ENCODE measurements around the gene CARD16. TPM values are rescaled to one million over a fixed set of nuclear protein-coding genes. Genes with fewer than 3 reads are reported as not detected.
A peak's percentile ranks its signal among the peaks of the same experiment; 100 is the strongest.
"Not testable (repeated sequence)": the region's sequence is repeated elsewhere in the genome, so short reads cannot be mapped to it uniquely, and the experiment has no call there.

Gene CARD16
- total RNA-seq, 1 experiment from 2014 or later = 14.4 TPM

GRCh38 chr11:105071089-105071732 is 26.1 kb upstream of the CARD16 start:
- no peak for TF ChIP-seq CTCF (IDR thresholded peaks at IDR 0.05; ENCODE audit: unreplicated experiment)
- no peaks in the 10 kb centered on the region for H3K27me3 Mint-ChIP-seq (ENCODE audit: insufficient read depth, unreplicated experiment)
- ChIA-PET CTCF (no interaction called here), POLR2A (interaction anchor here (0.6 to 1.1 kb wide), 4 partner anchors 37 to 163 kb away, joined by 3 read pairs; no protein-coding TSS in a partner anchor)
- no peaks in the 10 kb centered on the region for H3K36me3 Mint-ChIP-seq (ENCODE audit: insufficient read depth, unreplicated experiment)
- H3K27ac Mint-ChIP-seq (ENCODE audit: low read depth, unreplicated experiment) = peak overlapping the region; percentile 75
- DNase-seq (ENCODE audit: unreplicated experiment) = peak; percentile 52
- intact Hi-C loops (cut with micrococcal nuclease) = no loop called here
- peak overlapping the region; percentile 35 for H3K4me3 Mint-ChIP-seq (ENCODE audit: unreplicated experiment)
- peaks cover 19% of the 10 kb centered on the region for H3K4me1 Mint-ChIP-seq (ENCODE audit: insufficient read depth, unreplicated experiment)
- H3K9me3 Mint-ChIP-seq (ENCODE audit: unreplicated experiment) = no peaks in the 10 kb centered on the region
- BruUV-seq (replicated peaks) = TSS peak; percentile 45

GRCh38 chr11:105070306-105070705 is 25.2 kb upstream of the CARD16 start:
- no peaks in the 10 kb centered on the region for H3K9me3 Mint-ChIP-seq (ENCODE audit: unreplicated experiment)
- CTCF ChIA-PET = no interaction called here
- POLR2A ChIA-PET = interaction anchor here (0.9 kb wide), 1 partner anchor 27 kb away, joined by 3 read pairs; no protein-coding TSS in a partner anchor
- no TSS peak for BruUV-seq (replicated peaks)
- no peak for DNase-seq (ENCODE audit: unreplicated experiment)
- H3K27ac Mint-ChIP-seq (ENCODE audit: low read depth, unreplicated experiment) = no peak overlapping the region
- intact Hi-C loops (cut with micrococcal nuclease) = no loop called here
- no peaks in the 10 kb centered on the region for H3K27me3 Mint-ChIP-seq (ENCODE audit: insufficient read depth, unreplicated experiment)
- peaks cover 19% of the 10 kb centered on the region for H3K4me1 Mint-ChIP-seq (ENCODE audit: insufficient read depth, unreplicated experiment)
- no peak for TF ChIP-seq CTCF (IDR thresholded peaks at IDR 0.05; ENCODE audit: unreplicated experiment)
- H3K36me3 Mint-ChIP-seq (ENCODE audit: insufficient read depth, unreplicated experiment) = no peaks in the 10 kb centered on the region
- H3K4me3 Mint-ChIP-seq (ENCODE audit: unreplicated experiment) = no peak overlapping the region

GRCh38 chr11:105069749-105070148 is 24.6 kb upstream of the CARD16 start:
- DNase-seq (ENCODE audit: unreplicated experiment); H3K4me3 Mint-ChIP-seq (ENCODE audit: unreplicated experiment); H3K27ac Mint-ChIP-seq (ENCODE audit: low read depth, unreplicated experiment); intact Hi-C loops (cut with micrococcal nuclease); H3K27me3 Mint-ChIP-seq (ENCODE audit: insufficient read depth, unreplicated experiment); BruUV-seq (replicated peaks); H3K36me3 Mint-ChIP-seq (ENCODE audit: insufficient read depth, unreplicated experiment); H3K9me3 Mint-ChIP-seq (ENCODE audit: unreplicated experiment): not testable (repeated sequence)
- POLR2A ChIA-PET = interaction anchor here (0.9 kb wide), 1 partner anchor 26 kb away, joined by 3 read pairs; no protein-coding TSS in a partner anchor
- peaks cover 19% of the 10 kb centered on the region for H3K4me1 Mint-ChIP-seq (ENCODE audit: insufficient read depth, unreplicated experiment)
- CTCF ChIA-PET = interaction anchor here (0.8 kb wide), 2 partner anchors 12 to 791 kb away, joined by 4 to 8 read pairs; no protein-coding TSS in a partner anchor

DNA sequence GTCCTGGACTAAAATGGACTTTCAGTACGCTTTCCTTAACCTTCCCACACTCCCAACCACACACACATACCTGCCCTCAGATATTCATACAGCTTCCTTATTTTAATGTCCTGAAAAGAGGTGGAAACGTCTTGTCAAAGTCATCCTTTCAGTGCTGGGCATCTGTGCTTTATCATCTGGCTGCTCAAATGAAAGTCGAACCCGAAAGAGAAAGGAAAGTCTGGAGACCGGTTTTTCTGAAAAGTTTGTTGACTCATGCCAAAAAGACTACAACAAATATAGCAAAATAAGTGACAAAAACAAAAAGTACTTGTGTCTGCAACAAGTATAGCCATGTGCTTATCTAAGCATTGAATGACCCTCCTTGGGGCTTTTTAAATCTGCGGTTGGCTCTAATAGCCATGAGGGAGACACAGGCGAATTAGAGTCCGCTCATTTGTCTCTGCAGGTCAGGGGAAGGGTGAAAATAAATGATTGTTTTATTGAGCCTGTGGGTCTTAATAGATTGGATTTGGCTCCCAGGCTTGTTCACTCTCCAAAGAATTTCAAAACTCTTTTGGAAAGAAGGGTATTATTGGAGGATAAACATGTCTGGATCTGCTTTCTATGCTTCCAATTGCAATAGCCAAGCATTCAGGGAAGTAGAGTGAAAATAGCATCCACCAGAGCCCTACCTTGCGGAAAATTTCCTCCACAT is 18.3 kb upstream of the CARD16 start:
- H3K36me3 Mint-ChIP-seq (ENCODE audit: insufficient read depth, unreplicated experiment); H3K27me3 Mint-ChIP-seq (ENCODE audit: insufficient read depth, unreplicated experiment); POLR2A ChIA-PET; H3K4me1 Mint-ChIP-seq (ENCODE audit: insufficient read depth, unreplicated experiment); H3K27ac Mint-ChIP-seq (ENCODE audit: low read depth, unreplicated experiment); H3K9me3 Mint-ChIP-seq (ENCODE audit: unreplicated experiment); intact Hi-C loops (cut with micrococcal nuclease); DNase-seq (ENCODE audit: unreplicated experiment); BruUV-seq (replicated peaks); H3K4me3 Mint-ChIP-seq (ENCODE audit: unreplicated experiment): not testable (repeated sequence)
- CTCF ChIA-PET = interaction anchor here (0.7 kb wide), 2 partner anchors 49 to 288 kb away, joined by 3 read pairs; no protein-coding TSS in a partner anchor

DNA sequence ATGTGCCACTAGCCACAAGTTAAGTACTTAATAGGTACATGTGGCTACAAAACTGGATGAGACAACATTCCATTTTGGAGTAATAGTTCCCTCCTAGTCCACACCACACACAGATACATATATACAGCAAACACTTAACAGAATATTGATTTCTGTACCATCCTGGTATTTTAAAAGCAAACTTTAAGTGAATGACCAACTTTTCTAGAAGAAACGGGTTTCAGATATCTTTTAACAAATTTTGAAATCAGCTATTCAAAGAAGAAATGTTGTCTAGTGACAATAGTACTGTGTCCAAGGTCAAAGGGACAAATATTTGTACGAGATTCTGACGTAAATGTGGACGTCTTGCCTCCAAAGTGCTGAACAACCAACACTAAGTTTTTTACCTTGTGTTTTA is 12.3 kb upstream of the CARD16 start:
- no peaks in the 10 kb centered on the region for H3K9me3 Mint-ChIP-seq (ENCODE audit: unreplicated experiment)
- no peak overlapping the region for H3K4me3 Mint-ChIP-seq (ENCODE audit: unreplicated experiment)
- ChIA-PET POLR2A (no interaction called here), CTCF (interaction anchor here (1.0 kb wide), 1 partner anchor 10 kb away, joined by 3 read pairs; no protein-coding TSS in a partner anchor)
- DNase-seq (ENCODE audit: unreplicated experiment) = no peak
- H3K27ac Mint-ChIP-seq (ENCODE audit: low read depth, unreplicated experiment) = no peak overlapping the region
- H3K36me3 Mint-ChIP-seq (ENCODE audit: insufficient read depth, unreplicated experiment) = no peaks in the 10 kb centered on the region
- no peaks in the 10 kb centered on the region for H3K4me1 Mint-ChIP-seq (ENCODE audit: insufficient read depth, unreplicated experiment)
- no TSS peak for BruUV-seq (replicated peaks)
- H3K27me3 Mint-ChIP-seq (ENCODE audit: insufficient read depth, unreplicated experiment) = no peaks in the 10 kb centered on the region
- intact Hi-C loops (cut with micrococcal nuclease) = no loop called here
- TF ChIP-seq CTCF (IDR thresholded peaks at IDR 0.05; ENCODE audit: unreplicated experiment) = no peak
